H9 (cell line): ENCODE measurements around the gene FALEC. TPM values are rescaled to one million over a fixed set of nuclear protein-coding genes. Genes with fewer than 3 reads are reported as not detected.

ENCODE experiments used
- DNase-seq: peaks from one replicate; pipeline ENCODE4 v3.0.0-alpha.2; 2017
- H2AFZ ChIP-seq: one replicate; pipeline ENCODE4 v1.6.1; 2013; ENCODE audit warnings: mild to moderate bottlenecking, low read length, control low read depth, moderate library complexity
- H2AK5ac ChIP-seq: 2 replicates; pipeline ENCODE4 v1.6.1; 2013; ENCODE audit warnings: low read length, control low read depth, mixed read lengths; ENCODE audit not compliant: insufficient read length
- H2BK120ac ChIP-seq: one replicate; pipeline ENCODE4 v1.6.1; 2013; ENCODE audit warnings: low read depth, mild to moderate bottlenecking, low read length, control low read depth, inconsistent platforms; ENCODE audit not compliant: poor library complexity, severe bottlenecking
- H2BK12ac ChIP-seq: 2 replicates; pipeline ENCODE4 v1.6.1; 2013; ENCODE audit warnings: low read length, control low read depth, mixed read lengths, low read depth; ENCODE audit not compliant: insufficient read length
- H2BK15ac ChIP-seq: 2 replicates; pipeline ENCODE4 v1.6.1; 2013; ENCODE audit warnings: low read depth, low read length, control low read depth
- H2BK20ac ChIP-seq: one replicate; pipeline ENCODE4 v1.6.1; 2013; ENCODE audit warnings: low read depth, mild to moderate bottlenecking, low read length, control low read depth, inconsistent platforms; ENCODE audit not compliant: poor library complexity, severe bottlenecking
- H2BK5ac ChIP-seq: 2 replicates; pipeline ENCODE4 v1.6.1; 2013; ENCODE audit warnings: low read length, control low read depth, mixed read lengths; ENCODE audit not compliant: insufficient read length
- H3K14ac ChIP-seq: 2 replicates; pipeline ENCODE4 v1.6.1; 2013; ENCODE audit warnings: low read length, control low read depth; ENCODE audit not compliant: insufficient read depth
- H3K18ac ChIP-seq: 2 replicates; pipeline ENCODE4 v1.6.1; 2013; ENCODE audit warnings: low read depth, mild to moderate bottlenecking, mixed read lengths, low read length, control low read depth; ENCODE audit not compliant: insufficient read length
- H3K23ac ChIP-seq: 2 replicates; pipeline ENCODE4 v1.6.1; 2013; ENCODE audit warnings: low read length, control low read depth, mixed read lengths, low read depth; ENCODE audit not compliant: insufficient read length
- H3K23me2 ChIP-seq: 2 replicates; pipeline ENCODE4 v1.6.1; 2013; ENCODE audit warnings: low read depth, mild to moderate bottlenecking, mixed read lengths, low read length, control low read depth; ENCODE audit not compliant: insufficient read length, poor library complexity, severe bottlenecking
- H3K27ac ChIP-seq: 2 replicates; pipeline ENCODE4 v1.5.1; 2013; ENCODE audit warnings: low read length, control low read depth, mixed read lengths, low read depth; ENCODE audit not compliant: insufficient read length
- H3K27me3 ChIP-seq: 2 replicates; pipeline ENCODE4 v1.6.1; 2013; ENCODE audit warnings: low read length, control low read depth, inconsistent platforms; ENCODE audit not compliant: insufficient read depth
- H3K4ac ChIP-seq: 2 replicates; pipeline ENCODE4 v1.6.1; 2013; ENCODE audit warnings: low read depth, mild to moderate bottlenecking, control low read depth, inconsistent platforms, low read length, moderate library complexity
- H3K4me1 ChIP-seq: 2 replicates; pipeline ENCODE4 v1.6.1; 2013; ENCODE audit warnings: low read length, control low read depth, inconsistent platforms; ENCODE audit not compliant: insufficient read depth
- H3K4me2 ChIP-seq: 2 replicates; pipeline ENCODE4 v1.6.1; 2013; ENCODE audit warnings: low read length, control low read depth, mixed read lengths; ENCODE audit not compliant: insufficient read length, insufficient read depth
- H3K56ac ChIP-seq: 2 replicates; pipeline ENCODE4 v1.6.1; 2013; ENCODE audit warnings: low read depth, mild to moderate bottlenecking, mixed read lengths, low read length, control low read depth; ENCODE audit not compliant: insufficient read length
- H3K79me1 ChIP-seq: 2 replicates; pipeline ENCODE4 v1.6.1; 2013; ENCODE audit warnings: low read depth, mild to moderate bottlenecking, moderate library complexity, low read length, control low read depth, inconsistent platforms; ENCODE audit not compliant: insufficient read depth, poor library complexity, severe bottlenecking
- H3K79me2 ChIP-seq: 2 replicates; pipeline ENCODE4 v1.6.1; 2013; ENCODE audit warnings: low read length, control low read depth, inconsistent platforms; ENCODE audit not compliant: insufficient read depth
- H3K9ac ChIP-seq: 2 replicates; pipeline ENCODE4 v1.6.1; 2013; ENCODE audit warnings: low read length, control low read depth, mixed read lengths; ENCODE audit not compliant: insufficient read length; ENCODE audit errors: extremely low read depth
- H3K9me3 ChIP-seq: one replicate; pipeline ENCODE4 v1.6.1; 2013; ENCODE audit warnings: low read depth, low read length, inconsistent platforms; ENCODE audit not compliant: control insufficient read depth
- H3T11ph ChIP-seq: one replicate; pipeline ENCODE4 v1.6.1; 2013; ENCODE audit warnings: mild to moderate bottlenecking, low read length, control low read depth, inconsistent platforms
- H4K20me1 ChIP-seq: one replicate; pipeline ENCODE4 v1.6.1; 2013; ENCODE audit not compliant: control insufficient read depth, insufficient read length, insufficient read depth
- H4K5ac ChIP-seq: 2 replicates; pipeline ENCODE4 v1.6.1; 2013; ENCODE audit warnings: low read depth, mild to moderate bottlenecking, mixed read lengths, low read length, control low read depth; ENCODE audit not compliant: insufficient read length
- H4K8ac ChIP-seq: replicated peaks from 2 replicates; pipeline ENCODE4 v1.6.1; 2013; ENCODE audit warnings: low read length, control low read depth, mixed read lengths, low read depth; ENCODE audit not compliant: insufficient read length
- H4K91ac ChIP-seq: 2 replicates; pipeline ENCODE4 v1.6.1; 2013; ENCODE audit warnings: low read depth, mild to moderate bottlenecking, moderate library complexity, mixed read lengths, low read length, control low read depth; ENCODE audit not compliant: insufficient read length
- H3K27ac Mint-ChIP-seq, 3 experiments: 2 replicates in 2 of 3; 3 replicates in 1 of 3; pipeline ENCODE4 v1.8.0; 2020 to 2021; ENCODE audit warnings: mixed read lengths in 3 of 3, mild to moderate bottlenecking in 1 of 3, moderate library complexity in 1 of 3
- H3K27me3 Mint-ChIP-seq: 2 replicates; pipeline ENCODE4 v1.8.0; 2021; ENCODE audit warnings: low read depth, mild to moderate bottlenecking, moderate library complexity, mixed read lengths
- H3K36me3 Mint-ChIP-seq, 3 experiments: 2 replicates in 2 of 3; 3 replicates in 1 of 3; pipeline ENCODE4 v1.8.0; 2020 to 2021; ENCODE audit warnings: low read depth in 3 of 3, mixed read lengths in 3 of 3; ENCODE audit not compliant: insufficient read depth in 1 of 3
- H3K4me1 Mint-ChIP-seq, 2 experiments: 2 replicates each; pipeline ENCODE4 v1.8.0; 2020; ENCODE audit warnings: mixed read lengths in 2 of 2
- H3K4me3 Mint-ChIP-seq, 2 experiments: 2 replicates in 1 of 2; 3 replicates in 1 of 2; pipeline ENCODE4 v1.8.0; 2020 to 2021; ENCODE audit warnings: mild to moderate bottlenecking in 2 of 2, mixed read lengths in 2 of 2, moderate library complexity in 1 of 2
- H3K9me3 Mint-ChIP-seq, 2 experiments: 2 replicates in 1 of 2; 3 replicates in 1 of 2; pipeline ENCODE4 v1.8.0; 2020; ENCODE audit warnings: mild to moderate bottlenecking in 2 of 2, mixed read lengths in 2 of 2, moderate library complexity in 1 of 2
- WGBS: extraction: QIAGEN DNeasy Blood & Tissue Kit; methylation state at CpG from one replicate; pipeline ENCODE4 v1.1.7; 2013; ENCODE audit warnings: missing lambda C conversion rate, low lambda C conversion rate, mixed read lengths; ENCODE audit not compliant: insufficient read length; ENCODE audit errors: extremely low coverage; 5-methylcytosine and 5-hydroxymethylcytosine counted together
- total RNA-seq: library from RNA; stranded (reverse); gene quantifications from 2 replicates; pipeline ENCODE4 v1.2.1, GENCODE V29; 2021
- TF ChIP-seq, protein P1 (sequence below): fragments of 200-600 bp; sonication (generic); conservative IDR thresholded peaks from 3 replicates; pipeline ENCODE4 v1.8.0; 2021; ENCODE audit warnings: antibody characterized with exemption, mild to moderate bottlenecking

The FALEC gene
- total RNA-seq, 1 experiment from 2014 or later, result not detected

DNA sequence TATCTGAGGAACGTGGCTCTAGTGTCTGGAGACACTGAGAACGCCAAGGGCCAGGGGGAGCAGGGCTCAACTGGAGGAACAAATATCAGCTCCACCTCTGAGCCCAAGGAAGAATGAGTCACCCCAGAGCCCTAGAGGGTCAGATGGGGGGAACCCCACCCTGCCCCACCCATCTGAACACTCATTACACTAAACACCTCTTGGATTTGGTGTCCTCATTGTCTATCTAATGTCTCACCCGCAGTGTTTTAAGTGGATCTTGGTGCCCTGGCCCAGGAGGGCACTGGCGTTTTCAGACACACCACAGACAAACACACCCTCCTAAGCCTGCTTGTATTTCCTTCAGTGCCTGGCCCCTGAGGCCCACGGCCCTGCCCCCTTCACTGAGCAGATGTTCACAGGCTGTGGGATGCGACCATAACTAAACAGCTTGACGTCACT lies 2.2 kb upstream of the FALEC start:
- TF ChIP-seq, protein P1, sequence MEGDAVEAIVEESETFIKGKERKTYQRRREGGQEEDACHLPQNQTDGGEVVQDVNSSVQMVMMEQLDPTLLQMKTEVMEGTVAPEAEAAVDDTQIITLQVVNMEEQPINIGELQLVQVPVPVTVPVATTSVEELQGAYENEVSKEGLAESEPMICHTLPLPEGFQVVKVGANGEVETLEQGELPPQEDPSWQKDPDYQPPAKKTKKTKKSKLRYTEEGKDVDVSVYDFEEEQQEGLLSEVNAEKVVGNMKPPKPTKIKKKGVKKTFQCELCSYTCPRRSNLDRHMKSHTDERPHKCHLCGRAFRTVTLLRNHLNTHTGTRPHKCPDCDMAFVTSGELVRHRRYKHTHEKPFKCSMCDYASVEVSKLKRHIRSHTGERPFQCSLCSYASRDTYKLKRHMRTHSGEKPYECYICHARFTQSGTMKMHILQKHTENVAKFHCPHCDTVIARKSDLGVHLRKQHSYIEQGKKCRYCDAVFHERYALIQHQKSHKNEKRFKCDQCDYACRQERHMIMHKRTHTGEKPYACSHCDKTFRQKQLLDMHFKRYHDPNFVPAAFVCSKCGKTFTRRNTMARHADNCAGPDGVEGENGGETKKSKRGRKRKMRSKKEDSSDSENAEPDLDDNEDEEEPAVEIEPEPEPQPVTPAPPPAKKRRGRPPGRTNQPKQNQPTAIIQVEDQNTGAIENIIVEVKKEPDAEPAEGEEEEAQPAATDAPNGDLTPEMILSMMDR, result no peak
- Histone ChIP-seq H3K4me1 (peaks cover 2% of the 10 kb centered on the region; the same call in 1 of the 2 replicates), H3K79me2 (no peaks in the 10 kb centered on the region), H3K9ac (no peak overlapping the region), H2BK120ac (no peak overlapping the region), H4K20me1 (peaks cover 2% of the 10 kb centered on the region), H3K56ac (no peak overlapping the region), H3K23me2 (peaks cover 12% of the 10 kb centered on the region), H3T11ph (no peak overlapping the region), H3K14ac (no peak overlapping the region), H3K27ac (no peak overlapping the region), H3K27me3 (no peaks in the 10 kb centered on the region), H2BK5ac (no peak overlapping the region), H2AFZ (no peak overlapping the region), H2BK20ac (no peak overlapping the region), H3K79me1 (no peaks in the 10 kb centered on the region), H2BK12ac (no peak overlapping the region), H4K5ac (no peak overlapping the region), H3K23ac (no peak overlapping the region), H4K8ac (no peak overlapping the region), H3K18ac (no peak overlapping the region), H2AK5ac (no peak overlapping the region), H3K9me3 (no peaks in the 10 kb centered on the region), H4K91ac (no peak overlapping the region), H2BK15ac (no peak overlapping the region), H3K4me2 (no peak overlapping the region), H3K4ac (no peak overlapping the region)
- Mint-ChIP-seq H3K36me3 (peaks cover 0 to 11% (median 0%) of the 10 kb centered on the region in 3 experiments; a peak in 4 of 7 replicates), H3K27me3 (peaks cover 1% of the 10 kb centered on the region; the same call in 1 of the 2 replicates), H3K4me3 (no peak overlapping the region), H3K4me1 (peaks cover 9 to 15% of the 10 kb centered on the region in 2 experiments), H3K9me3 (no peaks in the 10 kb centered on the region), H3K27ac (no peak overlapping the region)
- no peak for DNase-seq
- no CpG with 5 or more reads among the region's 7 CpGs for WGBS
